Parathyroid adenoma (tissue), 2 donors: ENCODE data around the gene SECISBP2.
A peak's percentile ranks its signal among the peaks of the same experiment; 100 is the strongest.

ENCODE experiments used
- H2AFZ ChIP-seq: fragments of 300-600 bp; sonication (generic); one replicate; pipeline ENCODE4 v1.7.0; 2017; ENCODE audit warnings: antibody characterized with exemption, mild to moderate bottlenecking
- H3K27ac ChIP-seq: fragments of 300-600 bp; sonication (generic); one replicate; pipeline ENCODE4 v1.7.0; 2017
- H3K27me3 ChIP-seq: fragments of 300-600 bp; sonication (generic); one replicate; pipeline ENCODE4 v1.7.0; 2017; ENCODE audit warnings: low read length; ENCODE audit not compliant: control insufficient read depth, insufficient read depth
- H3K36me3 ChIP-seq: fragments of 300-600 bp; sonication (generic); one replicate; pipeline ENCODE4 v1.7.0; 2017; ENCODE audit warnings: low read length; ENCODE audit not compliant: control insufficient read depth, insufficient read depth
- H3K4me1 ChIP-seq: fragments of 300-600 bp; sonication (generic); one replicate; pipeline ENCODE4 v1.7.0; 2017; ENCODE audit warnings: control low read depth
- H3K4me2 ChIP-seq: fragments of 300-600 bp; sonication (generic); one replicate; pipeline ENCODE4 v1.7.0; 2017; ENCODE audit warnings: low read length
- H3K4me3 ChIP-seq: fragments of 300-600 bp; sonication (generic); one replicate; pipeline ENCODE4 v1.7.0; 2017; ENCODE audit warnings: low read depth, low read length
- H3K79me2 ChIP-seq: fragments of 300-600 bp; sonication (generic); one replicate; pipeline ENCODE4 v1.7.0; 2017; ENCODE audit warnings: control low read depth
- H3K9ac ChIP-seq: fragments of 300-600 bp; sonication (generic); one replicate; pipeline ENCODE4 v1.7.0; 2017; ENCODE audit warnings: mild to moderate bottlenecking
- H3K9me3 ChIP-seq: fragments of 300-600 bp; sonication (generic); one replicate; pipeline ENCODE4 v1.7.0; 2017; ENCODE audit warnings: low read length; ENCODE audit not compliant: control insufficient read depth
- TF ChIP-seq, protein P1 (sequence below): fragments of 300-600 bp; sonication (generic); IDR thresholded peaks from one replicate; pipeline ENCODE4 v1.7.0; 2017; ENCODE audit warnings: antibody characterized with exemption, mild to moderate bottlenecking
- donor health status: primary hyperparathyroidism.

SECISBP2 gene

DNA sequence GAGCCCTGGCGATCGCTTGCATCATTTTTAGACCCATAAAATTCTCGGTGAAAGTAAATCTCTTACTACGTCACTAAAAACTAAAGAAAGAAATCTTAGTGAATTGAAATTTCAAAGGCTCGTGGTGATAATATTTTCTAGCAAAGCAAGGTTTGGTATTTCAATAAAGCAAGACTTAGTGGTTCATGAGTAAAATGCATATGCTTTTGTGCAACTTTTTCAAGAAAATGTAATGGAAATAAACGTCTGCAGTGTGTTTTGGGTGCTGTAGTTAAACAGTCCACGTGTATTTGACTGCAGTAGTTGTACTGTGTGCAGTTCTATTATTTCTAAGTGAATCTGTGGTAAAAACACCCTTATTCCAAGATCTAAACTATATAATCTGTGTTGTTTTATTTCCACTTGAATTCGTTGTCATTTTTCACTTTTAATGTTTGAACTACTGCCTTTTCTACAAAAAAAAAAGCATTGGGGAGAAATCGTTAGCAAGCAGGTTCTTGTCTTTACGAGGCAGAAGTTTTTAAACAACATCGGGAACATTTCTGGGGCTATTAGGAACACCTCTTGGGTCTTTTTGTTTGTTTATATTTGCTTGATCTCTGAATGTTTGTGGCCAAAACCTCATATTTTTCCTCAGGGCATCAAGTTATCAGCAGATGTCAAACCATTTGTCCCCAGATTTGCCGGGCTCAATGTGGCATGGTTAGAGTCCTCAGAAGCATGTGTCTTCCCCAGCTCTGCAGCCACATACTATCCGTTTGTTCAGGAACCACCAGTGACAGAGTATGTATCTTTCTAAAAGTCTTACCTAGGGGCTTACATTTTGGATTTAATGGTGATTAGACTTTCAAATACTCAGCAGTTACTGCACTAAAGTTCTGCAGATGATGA is 960 bp downstream of the SECISBP2 start:
- H3K4me3 ChIP-seq, result peak overlapping the region; percentile 60
- H3K4me2 ChIP-seq, result peak overlapping the region; percentile 72
- no peaks in the 10 kb centered on the region for H3K36me3 ChIP-seq
- H3K9ac ChIP-seq, result peak overlapping the region; percentile 87
- H2AFZ ChIP-seq, result peak overlapping the region; percentile 77
- H3K27me3 ChIP-seq, result no peaks in the 10 kb centered on the region
- H3K4me1 ChIP-seq, result peaks cover 9% of the 10 kb centered on the region
- H3K9me3 ChIP-seq, result no peaks in the 10 kb centered on the region
- H3K27ac ChIP-seq, result peak overlapping the region; percentile 95
- H3K79me2 ChIP-seq, result peaks cover 9% of the 10 kb centered on the region
- TF ChIP-seq, protein P1, sequence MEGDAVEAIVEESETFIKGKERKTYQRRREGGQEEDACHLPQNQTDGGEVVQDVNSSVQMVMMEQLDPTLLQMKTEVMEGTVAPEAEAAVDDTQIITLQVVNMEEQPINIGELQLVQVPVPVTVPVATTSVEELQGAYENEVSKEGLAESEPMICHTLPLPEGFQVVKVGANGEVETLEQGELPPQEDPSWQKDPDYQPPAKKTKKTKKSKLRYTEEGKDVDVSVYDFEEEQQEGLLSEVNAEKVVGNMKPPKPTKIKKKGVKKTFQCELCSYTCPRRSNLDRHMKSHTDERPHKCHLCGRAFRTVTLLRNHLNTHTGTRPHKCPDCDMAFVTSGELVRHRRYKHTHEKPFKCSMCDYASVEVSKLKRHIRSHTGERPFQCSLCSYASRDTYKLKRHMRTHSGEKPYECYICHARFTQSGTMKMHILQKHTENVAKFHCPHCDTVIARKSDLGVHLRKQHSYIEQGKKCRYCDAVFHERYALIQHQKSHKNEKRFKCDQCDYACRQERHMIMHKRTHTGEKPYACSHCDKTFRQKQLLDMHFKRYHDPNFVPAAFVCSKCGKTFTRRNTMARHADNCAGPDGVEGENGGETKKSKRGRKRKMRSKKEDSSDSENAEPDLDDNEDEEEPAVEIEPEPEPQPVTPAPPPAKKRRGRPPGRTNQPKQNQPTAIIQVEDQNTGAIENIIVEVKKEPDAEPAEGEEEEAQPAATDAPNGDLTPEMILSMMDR, result peak; percentile 60

GRCh38 chr9:89323390-89323789 is 5.1 kb downstream of the SECISBP2 start:
- H3K79me2 ChIP-seq, result peaks cover 9% of the 10 kb centered on the region
- H3K4me2 ChIP-seq, result peak overlapping the region; percentile 54
- H3K4me1 ChIP-seq, result peaks cover 14% of the 10 kb centered on the region
- TF ChIP-seq, protein P1, result no peak
- H3K9me3 ChIP-seq, result no peaks in the 10 kb centered on the region
- no peaks in the 10 kb centered on the region for H3K36me3 ChIP-seq
- H3K9ac ChIP-seq, result no peak overlapping the region
- no peak overlapping the region for H2AFZ ChIP-seq
- no peak overlapping the region for H3K27ac ChIP-seq
- H3K27me3 ChIP-seq, result no peaks in the 10 kb centered on the region
- H3K4me3 ChIP-seq, result no peak overlapping the region

DNA sequence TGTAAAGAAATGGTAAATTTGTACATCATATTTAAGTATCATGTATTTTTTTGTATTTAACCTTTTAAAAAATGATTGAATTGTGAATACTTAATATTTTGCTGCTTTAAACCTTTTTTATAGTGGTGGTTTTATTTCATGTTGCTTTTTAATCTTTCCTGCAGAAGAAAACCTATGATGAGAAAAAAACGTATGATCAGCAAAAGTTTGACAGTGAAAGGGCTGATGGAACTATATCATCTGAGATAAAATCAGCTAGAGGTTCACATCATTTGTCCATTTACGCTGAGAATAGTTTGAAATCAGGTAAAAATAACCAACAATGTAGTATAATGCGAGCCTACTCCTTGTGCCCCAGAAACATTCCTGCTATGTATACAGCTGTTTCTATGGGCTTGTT is 7.4 kb downstream of the SECISBP2 start:
- H3K27ac ChIP-seq, result no peak overlapping the region
- peaks cover 9% of the 10 kb centered on the region for H3K79me2 ChIP-seq
- peaks cover 8% of the 10 kb centered on the region for H3K4me1 ChIP-seq
- TF ChIP-seq, protein P1, result no peak
- no peak overlapping the region for H3K4me2 ChIP-seq
- no peak overlapping the region for H2AFZ ChIP-seq
- H3K9ac ChIP-seq, result no peak overlapping the region
- no peak overlapping the region for H3K4me3 ChIP-seq
- no peaks in the 10 kb centered on the region for H3K9me3 ChIP-seq
- no peaks in the 10 kb centered on the region for H3K27me3 ChIP-seq
- H3K36me3 ChIP-seq, result no peaks in the 10 kb centered on the region

DNA sequence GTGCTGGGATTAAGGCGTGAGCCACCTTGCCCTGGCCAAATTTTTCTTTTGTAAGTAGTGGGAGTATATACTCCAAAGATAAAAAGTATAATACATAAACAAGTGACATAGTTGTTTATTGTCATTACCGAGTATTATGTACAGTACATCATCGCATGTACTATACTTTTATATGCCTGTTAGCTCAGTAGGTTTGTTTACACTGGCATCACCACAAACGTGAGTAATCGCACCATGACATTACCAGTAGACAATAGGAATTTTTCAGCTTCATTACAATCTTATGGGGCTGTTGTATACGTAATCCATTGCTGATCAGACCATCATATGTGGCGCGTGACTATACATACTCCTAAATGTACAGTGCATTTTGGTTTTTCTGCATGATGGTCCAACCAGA is 9.8 kb downstream of the SECISBP2 start:
- H3K4me1 ChIP-seq, result peaks cover 7% of the 10 kb centered on the region
- TF ChIP-seq, protein P1, result no peak
- no peak overlapping the region for H3K27ac ChIP-seq
- no peaks in the 10 kb centered on the region for H3K9me3 ChIP-seq
- H3K9ac ChIP-seq, result no peak overlapping the region
- H3K79me2 ChIP-seq, result no peaks in the 10 kb centered on the region
- no peaks in the 10 kb centered on the region for H3K27me3 ChIP-seq
- H3K36me3 ChIP-seq, result no peaks in the 10 kb centered on the region
- H3K4me3 ChIP-seq, result no peak overlapping the region
- H3K4me2 ChIP-seq, result no peak overlapping the region
- no peak overlapping the region for H2AFZ ChIP-seq

- Histone ChIP-seq H3K27me3 (no peaks in the 10 kb centered on the region), H3K4me1 (peaks cover 5% of the 10 kb centered on the region), H3K9me3 (no peaks in the 10 kb centered on the region), H3K4me3 (no peak overlapping the region), H2AFZ (no peak overlapping the region), H3K9ac (no peak overlapping the region), H3K4me2 (no peak overlapping the region), H3K79me2 (no peaks in the 10 kb centered on the region), H3K36me3 (no peaks in the 10 kb centered on the region), H3K27ac (no peak overlapping the region)
- TF ChIP-seq, protein P1, result no peak
These were observed 11.6 kb downstream of the SECISBP2 start for GRCh38 chr9:89329917-89330316.
